Uterus (tissue), 2 donors: ENCODE results near the gene OTUB1.

Experiments used
- POLR2A ChIP-seq, 2 donors: fragments of 450-650 bp; IDR thresholded peaks; one replicate each; pipeline ENCODE4 v1.6.1; 2016; ENCODE audit warnings: antibody characterized with exemption in 2 of 2, mild to moderate bottlenecking in 1 of 2, moderate library complexity in 1 of 2
- TF ChIP-seq, protein P1 (sequence below), 4 experiments: fragments of 200-600 bp in 2 of 4; fragments of 450-650 bp in 2 of 4; sonication (generic) in 2 of 4; IDR thresholded peaks; one replicate each; pipeline ENCODE4 v1.5.1; 2016 to 2019; ENCODE audit warnings: antibody characterized with exemption in 4 of 4, mild to moderate bottlenecking in 2 of 4, moderate library complexity in 1 of 4

DNA sequence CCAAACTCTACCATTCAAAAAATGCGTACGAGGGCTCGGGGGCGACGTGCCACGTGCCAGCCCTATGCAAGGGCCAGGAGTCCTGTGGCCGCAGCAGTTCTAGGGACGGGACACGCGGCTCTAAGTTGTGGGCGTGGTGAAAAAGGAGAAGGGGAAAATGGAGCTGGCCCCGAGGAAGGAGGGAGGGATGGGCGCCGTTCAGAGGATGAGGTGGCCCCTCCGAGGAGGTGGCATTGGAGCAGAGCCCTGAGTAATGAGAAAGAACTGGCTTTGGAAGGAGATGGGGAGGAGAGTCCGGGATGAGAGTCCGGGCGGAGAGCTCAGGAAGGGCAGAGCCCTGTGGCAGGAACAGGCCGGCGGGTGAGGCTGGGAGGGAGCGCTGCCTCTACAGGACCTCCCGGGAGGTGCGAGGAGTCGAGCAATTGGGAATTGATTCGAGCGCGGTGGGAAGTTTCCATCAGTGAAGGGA is 21.0 kb downstream of the OTUB1 start:
- TF ChIP-seq, protein P1, sequence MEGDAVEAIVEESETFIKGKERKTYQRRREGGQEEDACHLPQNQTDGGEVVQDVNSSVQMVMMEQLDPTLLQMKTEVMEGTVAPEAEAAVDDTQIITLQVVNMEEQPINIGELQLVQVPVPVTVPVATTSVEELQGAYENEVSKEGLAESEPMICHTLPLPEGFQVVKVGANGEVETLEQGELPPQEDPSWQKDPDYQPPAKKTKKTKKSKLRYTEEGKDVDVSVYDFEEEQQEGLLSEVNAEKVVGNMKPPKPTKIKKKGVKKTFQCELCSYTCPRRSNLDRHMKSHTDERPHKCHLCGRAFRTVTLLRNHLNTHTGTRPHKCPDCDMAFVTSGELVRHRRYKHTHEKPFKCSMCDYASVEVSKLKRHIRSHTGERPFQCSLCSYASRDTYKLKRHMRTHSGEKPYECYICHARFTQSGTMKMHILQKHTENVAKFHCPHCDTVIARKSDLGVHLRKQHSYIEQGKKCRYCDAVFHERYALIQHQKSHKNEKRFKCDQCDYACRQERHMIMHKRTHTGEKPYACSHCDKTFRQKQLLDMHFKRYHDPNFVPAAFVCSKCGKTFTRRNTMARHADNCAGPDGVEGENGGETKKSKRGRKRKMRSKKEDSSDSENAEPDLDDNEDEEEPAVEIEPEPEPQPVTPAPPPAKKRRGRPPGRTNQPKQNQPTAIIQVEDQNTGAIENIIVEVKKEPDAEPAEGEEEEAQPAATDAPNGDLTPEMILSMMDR (IDR thresholded peaks at IDR 0.05), result no peak
- no peak for TF ChIP-seq POLR2A (IDR thresholded peaks at IDR 0.05)
